Muscle of arm (tissue), 12 donors: ENCODE data around the gene CACNA2D4. TPM values are rescaled to one million over a fixed set of nuclear protein-coding genes. Genes with fewer than 3 reads are reported as not detected.

Experiments
- DNase-seq: peaks from one replicate; pipeline ENCODE4 v3.0.0-alpha.2; 2013
- polyA plus RNA-seq, 12 donors: library from polyadenylated mRNA; unstranded; fragments of 120-200 nt; gene quantifications; one replicate each; pipeline ENCODE4 v1.2.1, GENCODE V29; 2013; ENCODE audit not compliant: insufficient read length in 12 of 12

CACNA2D4 gene
- polyA plus RNA-seq, 12 donors: 0.97 to 3.8 (median 2.5) TPM; not detected in 2

DNA sequence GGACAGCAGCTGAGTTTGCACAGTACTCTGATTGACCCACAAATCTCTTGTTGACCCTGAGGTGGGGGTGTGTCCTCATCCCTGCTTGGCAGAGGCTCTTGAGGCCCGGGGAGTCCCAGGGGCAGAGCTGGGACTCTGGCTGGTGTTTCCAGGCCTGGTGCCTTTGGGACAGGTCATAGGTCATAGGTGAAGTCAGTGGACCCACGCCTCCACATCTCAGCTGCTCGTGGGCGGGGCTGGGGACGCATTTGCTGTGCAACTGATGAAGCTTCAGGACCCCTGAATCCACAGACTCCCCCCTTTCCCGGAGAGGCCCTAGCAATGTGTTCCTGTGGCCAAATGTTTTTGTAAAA is 408 bp upstream of the CACNA2D4 start:
- no peak for DNase-seq

DNA sequence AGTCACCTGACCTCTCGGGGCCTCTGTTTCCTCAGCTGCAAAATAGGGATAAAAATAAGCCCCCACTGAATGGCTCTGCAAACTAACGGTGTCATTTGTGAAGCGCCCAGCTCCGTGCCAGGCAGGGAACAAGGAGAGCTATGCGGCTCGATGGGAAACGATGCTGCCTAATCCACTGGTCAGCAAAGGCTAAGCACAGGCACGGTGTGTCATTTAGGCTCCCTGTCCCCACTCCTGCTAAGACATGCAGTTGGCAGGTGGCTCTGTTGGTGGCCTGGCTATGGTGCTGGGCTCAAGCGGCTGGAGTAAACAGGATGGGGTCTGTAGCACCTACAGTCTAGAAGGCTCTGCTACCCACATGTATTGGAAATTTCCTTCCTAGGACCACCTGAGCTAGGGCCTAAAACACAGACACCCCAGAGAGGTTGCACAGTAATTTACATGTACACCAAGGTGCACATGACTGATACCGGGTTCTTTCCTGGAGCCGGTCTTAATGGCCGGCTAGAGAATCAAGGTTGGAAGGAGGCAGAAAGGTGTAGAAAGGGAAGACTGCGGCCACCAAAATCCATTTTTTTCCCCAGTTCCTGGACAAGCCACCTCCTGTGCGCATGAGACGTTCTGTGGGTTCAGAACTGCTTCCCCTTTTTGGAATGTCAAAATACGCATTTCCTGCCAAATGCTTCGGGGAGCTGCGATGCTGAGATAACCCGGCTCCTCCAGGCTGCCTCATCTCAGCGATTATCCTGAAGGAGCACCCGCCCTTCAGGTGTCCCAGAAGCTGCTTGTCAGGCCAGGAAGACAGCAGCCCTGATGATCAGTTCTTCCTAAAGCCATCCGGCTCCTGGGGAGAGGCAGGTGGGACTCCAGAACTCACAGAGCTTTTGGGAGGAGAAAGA is 1.0 kb downstream of the CACNA2D4 start:
- DNase-seq: no peak

GRCh38 chr12:1916371-1917171 is 1.9 kb downstream of the CACNA2D4 start:
- DNase-seq: no peak

- DNase-seq: no peak
These were observed 3.1 kb downstream of the CACNA2D4 start for GRCh38 chr12:1915082-1915968.

- no peak for DNase-seq
These were observed 4.1 kb downstream of the CACNA2D4 start for GRCh38 chr12:1914114-1914911.

GRCh38 chr12:1913377-1914113 is 4.9 kb downstream of the CACNA2D4 start:
- DNase-seq: no peak

- no peak for DNase-seq
These were observed 5.7 kb downstream of the CACNA2D4 start for GRCh38 chr12:1912580-1913376.

- no peak for DNase-seq
These were observed 6.6 kb downstream of the CACNA2D4 start for GRCh38 chr12:1911598-1912575.

DNA sequence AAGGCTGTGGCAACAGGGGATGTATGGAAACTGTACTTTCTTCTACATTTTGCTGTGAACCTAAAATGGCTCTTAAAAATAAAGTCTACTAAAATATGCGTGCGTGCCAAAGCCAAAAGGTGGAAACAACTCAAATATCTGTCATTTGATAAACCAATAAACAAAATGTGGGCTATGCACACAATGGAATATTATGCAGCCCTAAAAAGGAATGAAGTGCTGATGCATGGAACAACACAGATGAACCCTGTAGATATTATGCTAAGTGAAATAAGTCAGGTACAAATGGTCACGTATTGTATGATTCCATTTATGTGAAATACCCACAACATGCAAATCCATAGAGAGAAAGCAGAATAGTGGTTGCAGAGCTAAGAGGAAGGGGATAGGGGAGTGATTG is 8.0 kb downstream of the CACNA2D4 start:
- DNase-seq: no peak

GRCh38 chr12:1908758-1909157 is 9.7 kb downstream of the CACNA2D4 start:
- DNase-seq: no peak

GRCh38 chr12:1907652-1908611 is 10.5 kb downstream of the CACNA2D4 start:
- no peak for DNase-seq

DNA sequence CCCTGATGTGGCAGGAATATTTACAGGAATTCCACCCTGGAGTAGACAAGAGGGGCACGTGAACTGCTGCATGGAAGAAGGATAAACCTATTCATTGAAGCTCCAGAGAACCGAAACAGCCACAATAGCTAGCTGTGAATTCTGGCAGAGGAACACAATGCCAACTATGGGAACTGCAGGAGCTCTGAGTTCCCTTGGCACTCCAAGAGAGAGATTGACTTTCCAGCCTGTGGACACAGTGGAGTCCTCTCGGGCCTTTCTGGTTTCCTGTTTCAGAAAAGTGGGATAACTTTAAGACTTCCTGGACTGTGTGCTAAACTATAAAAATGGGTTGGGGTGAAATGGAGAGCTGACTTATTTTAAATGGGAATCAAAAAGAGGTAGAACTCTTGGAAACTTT is 11.9 kb downstream of the CACNA2D4 start:
- DNase-seq: no peak

DNA sequence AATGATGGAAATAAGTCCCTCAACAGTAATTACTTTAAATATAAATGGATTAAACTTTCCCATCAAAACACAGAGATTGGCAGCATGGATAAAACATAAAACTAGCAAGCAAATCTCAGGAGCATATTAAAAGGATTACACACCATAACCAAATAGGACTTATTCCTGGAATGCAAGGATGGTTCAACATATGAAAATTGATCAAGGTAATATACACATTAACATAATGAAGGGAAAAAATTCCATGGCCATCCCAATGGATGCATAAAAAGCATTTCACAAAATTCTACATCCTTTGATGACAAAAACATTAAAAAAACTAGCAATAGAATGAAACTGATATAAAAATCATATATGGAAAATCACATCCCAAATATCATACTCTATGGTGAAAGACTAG is 13.6 kb downstream of the CACNA2D4 start:
- DNase-seq: no peak

DNA sequence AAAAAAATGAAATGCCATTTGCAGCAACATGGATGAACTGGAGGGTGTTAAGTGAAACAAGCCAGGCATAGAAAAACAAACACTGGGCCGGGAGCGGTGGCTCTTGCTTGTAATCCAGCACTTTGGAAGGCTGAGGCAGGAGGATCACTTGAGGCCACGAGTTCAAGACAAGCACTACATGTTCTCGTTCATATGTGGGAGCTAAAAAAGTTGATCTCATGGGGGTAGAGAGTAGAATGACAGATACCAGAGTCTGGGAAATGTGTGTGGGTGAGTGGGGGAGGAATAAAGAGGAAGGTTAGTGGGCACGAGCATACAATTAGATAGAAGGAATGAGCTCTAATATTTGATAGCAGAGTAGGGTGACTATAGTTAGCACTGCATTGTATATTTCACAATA is 21.5 kb downstream of the CACNA2D4 start:
- no peak for DNase-seq

- DNase-seq: no peak
These were observed 27.6 kb downstream of the CACNA2D4 start for GRCh38 chr12:1890810-1891209.

- DNase-seq: no peak
These were observed 28.2 kb downstream of the CACNA2D4 start for GRCh38 chr12:1890119-1890703.

DNA sequence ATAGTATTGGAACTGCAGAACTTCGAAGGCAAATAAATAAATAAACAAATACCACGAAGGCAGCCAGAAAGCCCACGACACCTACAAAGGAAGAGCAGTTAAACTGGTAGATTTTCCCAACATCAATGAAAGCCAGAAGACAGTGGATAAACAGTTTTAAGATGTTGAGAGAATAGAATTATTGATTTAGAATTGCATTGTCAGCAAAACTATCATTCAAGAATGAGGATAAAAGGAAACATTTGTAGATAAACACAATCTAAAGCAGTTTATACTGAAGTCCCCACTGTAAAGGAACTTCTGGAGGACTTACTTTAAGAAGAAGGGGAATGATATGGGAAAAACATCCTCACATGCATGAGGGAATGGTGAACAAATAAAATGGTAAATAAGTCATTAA is 29.5 kb downstream of the CACNA2D4 start:
- DNase-seq: no peak
